Spinal cord (tissue), 10 donors: ENCODE results near the gene ZBTB49. TPM values are rescaled to one million over a fixed set of nuclear protein-coding genes. Genes with fewer than 3 reads are reported as not detected.
"Not testable (repeated sequence)": the region's sequence is repeated elsewhere in the genome, so short reads cannot be mapped to it uniquely, and the experiment has no call there.

Source experiments
- DNase-seq, 6 donors: peaks; one replicate each; pipeline versions ENCODE4 v3.0.0 to v3.0.0-alpha.2; 2013 to 2015; ENCODE audit warnings: low spot score in 6 of 6, low read depth in 4 of 6
- H3K27ac ChIP-seq: one replicate; pipeline ENCODE4 v1.5.1; 2013; ENCODE audit warnings: low read depth, low read length, control low read depth
- H3K27me3 ChIP-seq: one replicate; pipeline ENCODE4 v1.6.1; 2013; ENCODE audit warnings: low read length; ENCODE audit not compliant: control insufficient read depth, insufficient read depth
- H3K36me3 ChIP-seq: one replicate; pipeline ENCODE4 v1.6.1; 2013; ENCODE audit warnings: low read length; ENCODE audit not compliant: control insufficient read depth, insufficient read depth
- H3K4me1 ChIP-seq: one replicate; pipeline ENCODE4 v1.6.1; 2013; ENCODE audit warnings: low read length; ENCODE audit not compliant: control insufficient read depth, insufficient read depth
- H3K4me3 ChIP-seq: one replicate; pipeline ENCODE4 v1.5.1; 2013; ENCODE audit warnings: low read depth, low read length, control low read depth
- H3K9me3 ChIP-seq: one replicate; pipeline ENCODE4 v1.6.1; 2013; ENCODE audit warnings: low read length; ENCODE audit not compliant: control insufficient read depth, insufficient read depth
- WGBS: methylation state at CpG from one replicate; pipeline ENCODE4 v1.1.5; 2013; ENCODE audit warnings: missing lambda C conversion rate; ENCODE audit not compliant: insufficient coverage; 5-methylcytosine and 5-hydroxymethylcytosine counted together
- polyA plus RNA-seq, 2 donors: library from polyadenylated mRNA; unstranded; fragments of 120-200 nt; gene quantifications; one replicate each; pipeline ENCODE4 v1.2.1, GENCODE V29; 2013; ENCODE audit not compliant: insufficient read length in 2 of 2
- total RNA-seq, 2 donors: library from RNA; depleted of rRNA in 1 of 2; stranded (reverse); fragments of 120-200 nt in 1 of 2; fragments of >200 nt in 1 of 2; gene quantifications; one replicate each; pipeline versions ENCODE4 v1.2.3 to v1.2.4, GENCODE V29; 2013 to 2014
- donor health status: healthy.

Gene ZBTB49
- total and polyA plus RNA-seq, 4 donors, result 4.5 to 7.5 (median 6.5) TPM

GRCh38 chr4:4256799-4257198, 33.3 kb upstream of the ZBTB49 start:
- peak in 1 of 6 donors; percentile 49 for DNase-seq
- peaks cover 10% of the 10 kb centered on the region for H3K4me1 ChIP-seq
- no peak overlapping the region for H3K27ac ChIP-seq
- H3K36me3 ChIP-seq, result no peaks in the 10 kb centered on the region
- H3K9me3 ChIP-seq, result no peaks in the 10 kb centered on the region
- WGBS, result 86% methylated on average over 10 of the region's 10 CpGs
- H3K27me3 ChIP-seq, result no peaks in the 10 kb centered on the region
- no peak overlapping the region for H3K4me3 ChIP-seq

- 80% methylated on average over 3 of the region's 3 CpGs for WGBS
- not testable (repeated sequence) for H3K27me3 ChIP-seq, H3K9me3 ChIP-seq, H3K36me3 ChIP-seq, H3K4me3 ChIP-seq, DNase-seq, H3K27ac ChIP-seq
- peaks cover 10% of the 10 kb centered on the region for H3K4me1 ChIP-seq
Observed at GRCh38 chr4:4257705-4258104, 32.3 kb upstream of the ZBTB49 start.

GRCh38 chr4:4259484-4260100, 30.5 kb upstream of the ZBTB49 start:
- Histone ChIP-seq H3K27me3 (no peaks in the 10 kb centered on the region), H3K4me3 (no peak overlapping the region), H3K27ac (no peak overlapping the region), H3K36me3 (no peaks in the 10 kb centered on the region), H3K4me1 (peaks cover 2% of the 10 kb centered on the region), H3K9me3 (no peaks in the 10 kb centered on the region)
- no peak for DNase-seq
- WGBS, result 13% methylated on average over 6 of the region's 9 CpGs

- no peaks in the 10 kb centered on the region for H3K36me3 ChIP-seq
- H3K4me1 ChIP-seq, result no peaks in the 10 kb centered on the region
- H3K27me3 ChIP-seq, result no peaks in the 10 kb centered on the region
- H3K4me3 ChIP-seq, result no peak overlapping the region
- H3K9me3 ChIP-seq, result no peaks in the 10 kb centered on the region
- H3K27ac ChIP-seq, result no peak overlapping the region
- DNase-seq, result peak in 1 of 6 donors; percentile 40
- no CpG with 5 or more reads among the region's 6 CpGs for WGBS
Observed at GRCh38 chr4:4260185-4260751, 29.8 kb upstream of the ZBTB49 start.

GRCh38 chr4:4267981-4268380, 22.1 kb upstream of the ZBTB49 start:
- Histone ChIP-seq H3K27me3 (no peaks in the 10 kb centered on the region), H3K27ac (no peak overlapping the region), H3K36me3 (peaks cover 19% of the 10 kb centered on the region), H3K9me3 (no peaks in the 10 kb centered on the region), H3K4me3 (no peak overlapping the region), H3K4me1 (no peaks in the 10 kb centered on the region)
- no CpG with 5 or more reads among the region's 5 CpGs for WGBS
- DNase-seq, result no peak

GRCh38 chr4:4268776-4269175, 21.3 kb upstream of the ZBTB49 start:
- Histone ChIP-seq H3K36me3 (peaks cover 26% of the 10 kb centered on the region), H3K27me3 (no peaks in the 10 kb centered on the region), H3K27ac (no peak overlapping the region), H3K4me3 (no peak overlapping the region), H3K4me1 (no peaks in the 10 kb centered on the region), H3K9me3 (no peaks in the 10 kb centered on the region)
- WGBS, result 86% methylated on average over 1 of the region's 1 CpG
- DNase-seq, result no peak

- 89% methylated on average over 8 of the region's 11 CpGs for WGBS
- DNase-seq, result no peak
- Histone ChIP-seq H3K4me1 (no peaks in the 10 kb centered on the region), H3K9me3 (no peaks in the 10 kb centered on the region), H3K27me3 (no peaks in the 10 kb centered on the region), H3K36me3 (peaks cover 32% of the 10 kb centered on the region), H3K4me3 (no peak overlapping the region), H3K27ac (no peak overlapping the region)
Observed at GRCh38 chr4:4269331-4269731, 20.7 kb upstream of the ZBTB49 start.

- Histone ChIP-seq H3K27me3 (no peaks in the 10 kb centered on the region), H3K36me3 (peaks cover 34% of the 10 kb centered on the region), H3K27ac (no peak overlapping the region), H3K4me3 (no peak overlapping the region), H3K4me1 (no peaks in the 10 kb centered on the region), H3K9me3 (no peaks in the 10 kb centered on the region)
- WGBS, result no CpG with 5 or more reads among the region's 4 CpGs
- DNase-seq, result no peak
Observed at GRCh38 chr4:4269856-4270255, 20.2 kb upstream of the ZBTB49 start.

GRCh38 chr4:4270529-4270928, 19.5 kb upstream of the ZBTB49 start:
- no peak overlapping the region for H3K4me3 ChIP-seq
- no peaks in the 10 kb centered on the region for H3K9me3 ChIP-seq
- no peak for DNase-seq
- no peaks in the 10 kb centered on the region for H3K27me3 ChIP-seq
- H3K4me1 ChIP-seq, result no peaks in the 10 kb centered on the region
- WGBS, result no CpG with 5 or more reads among the region's 4 CpGs
- peaks cover 37% of the 10 kb centered on the region for H3K36me3 ChIP-seq
- H3K27ac ChIP-seq, result no peak overlapping the region

GRCh38 chr4:4271912-4272311, 18.1 kb upstream of the ZBTB49 start:
- H3K27me3 ChIP-seq, result no peaks in the 10 kb centered on the region
- H3K4me1 ChIP-seq, result no peaks in the 10 kb centered on the region
- H3K4me3 ChIP-seq, result no peak overlapping the region
- no peaks in the 10 kb centered on the region for H3K9me3 ChIP-seq
- no peak overlapping the region for H3K27ac ChIP-seq
- H3K36me3 ChIP-seq, result peaks cover 45% of the 10 kb centered on the region
- DNase-seq, result no peak
- WGBS, result 90% methylated on average over 3 of the region's 10 CpGs
